MCF 10A (cell line): ENCODE measurements around the gene ADARB2. TPM values are rescaled to one million over a fixed set of nuclear protein-coding genes. Genes with fewer than 3 reads are reported as not detected.
"Not testable (repeated sequence)": the region's sequence is repeated elsewhere in the genome, so short reads cannot be mapped to it uniquely, and the experiment has no call there.

Source experiments
- BruUV-seq: library from RNA; stranded (reverse); fragments of 400-500 nt; replicated peaks from 2 replicates; lab custom pipeline; 2021; lab: Mats Ljungman, UMichigan
- CTCF ChIA-PET: fragments of 300-600 bp; sonication (Branson Sonifier 250); formaldehyde crosslinking; extraction: SDS; loops from one replicate; lab custom pipeline; 2021; ENCODE audit warnings: antibody characterized with exemption, inconsistent platforms; lab: Yijun Ruan, JAX
- POLR2A ChIA-PET: fragments of 300-600, 350-650 bp; sonication (Branson Sonifier 250); formaldehyde crosslinking; extraction: SDS; loops from one replicate; lab custom pipeline; 2020; ENCODE audit warnings: antibody characterized with exemption, inconsistent platforms; lab: Yijun Ruan, JAX
- DNase-seq: peaks from one replicate; pipeline ENCODE4 v3.0.0-alpha.2; 2018; ENCODE audit not compliant: unreplicated experiment
- H3K27ac Mint-ChIP-seq: one replicate; pipeline ENCODE4 v1.8.0; 2022; ENCODE audit warnings: mild to moderate bottlenecking, low read depth, mixed read lengths; ENCODE audit not compliant: unreplicated experiment
- H3K27me3 Mint-ChIP-seq: one replicate; pipeline ENCODE4 v1.8.0; 2022; ENCODE audit warnings: mixed read lengths; ENCODE audit not compliant: insufficient read depth, unreplicated experiment
- H3K36me3 Mint-ChIP-seq: one replicate; pipeline ENCODE4 v1.8.0; 2022; ENCODE audit warnings: mild to moderate bottlenecking, moderate library complexity, mixed read lengths; ENCODE audit not compliant: insufficient read depth, unreplicated experiment
- H3K4me1 Mint-ChIP-seq: one replicate; pipeline ENCODE4 v1.8.0; 2022; ENCODE audit warnings: mixed read lengths; ENCODE audit not compliant: insufficient read depth, unreplicated experiment
- H3K4me3 Mint-ChIP-seq: one replicate; pipeline ENCODE4 v1.8.0; 2022; ENCODE audit warnings: mild to moderate bottlenecking, moderate library complexity, mixed read lengths; ENCODE audit not compliant: unreplicated experiment
- H3K9me3 Mint-ChIP-seq: one replicate; pipeline ENCODE4 v1.8.0; 2022; ENCODE audit warnings: mixed read lengths; ENCODE audit not compliant: unreplicated experiment
- intact Hi-C: fragments of 100-400 bp; cut with micrococcal nuclease; formaldehyde crosslinking; loops from 2 replicates; pipeline ENCODE4 v1.14.1; 2022
- total RNA-seq: library from RNA; stranded (reverse); gene quantifications from 2 replicates; pipeline ENCODE4 v1.2.3, GENCODE V29; 2022
- TF ChIP-seq, protein P1 (sequence below): fragments of 200-600 bp; IDR thresholded peaks from one replicate; pipeline ENCODE4 v1.8.0; 2022; ENCODE audit warnings: antibody characterized with exemption, mild to moderate bottlenecking; ENCODE audit not compliant: unreplicated experiment

ADARB2 gene
- total RNA-seq, 1 experiment from 2014 or later: 0.96 TPM

DNA sequence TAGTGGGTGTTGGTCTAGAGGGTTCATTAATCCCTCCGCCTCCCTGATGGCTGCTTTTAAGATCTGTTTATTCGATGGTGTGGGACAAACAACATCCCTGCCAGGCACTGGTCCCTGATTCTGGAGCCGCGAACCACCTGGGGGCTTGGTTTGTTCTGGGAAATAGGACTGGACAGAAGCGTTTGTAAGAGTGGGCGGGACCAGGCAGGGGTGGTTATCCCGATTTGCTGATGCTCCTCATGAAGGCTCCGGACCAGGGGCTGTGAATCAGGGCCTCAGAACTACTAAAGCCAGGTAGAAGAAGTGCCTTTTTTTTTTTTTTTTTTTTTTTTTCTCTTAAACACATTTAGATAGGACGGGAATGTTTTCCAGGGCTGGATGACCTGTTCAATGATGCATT, 407.7 kb downstream of the ADARB2 start:
- Mint-ChIP-seq H3K27ac (no peak overlapping the region), H3K4me3 (no peak overlapping the region), H3K36me3 (no peaks in the 10 kb centered on the region), H3K27me3 (peaks cover 18% of the 10 kb centered on the region), H3K9me3 (no peaks in the 10 kb centered on the region), H3K4me1 (peaks cover 4% of the 10 kb centered on the region)
- intact Hi-C loops: no loop called here
- ChIA-PET CTCF (no interaction called here), POLR2A (no interaction called here)
- TF ChIP-seq, protein P1, sequence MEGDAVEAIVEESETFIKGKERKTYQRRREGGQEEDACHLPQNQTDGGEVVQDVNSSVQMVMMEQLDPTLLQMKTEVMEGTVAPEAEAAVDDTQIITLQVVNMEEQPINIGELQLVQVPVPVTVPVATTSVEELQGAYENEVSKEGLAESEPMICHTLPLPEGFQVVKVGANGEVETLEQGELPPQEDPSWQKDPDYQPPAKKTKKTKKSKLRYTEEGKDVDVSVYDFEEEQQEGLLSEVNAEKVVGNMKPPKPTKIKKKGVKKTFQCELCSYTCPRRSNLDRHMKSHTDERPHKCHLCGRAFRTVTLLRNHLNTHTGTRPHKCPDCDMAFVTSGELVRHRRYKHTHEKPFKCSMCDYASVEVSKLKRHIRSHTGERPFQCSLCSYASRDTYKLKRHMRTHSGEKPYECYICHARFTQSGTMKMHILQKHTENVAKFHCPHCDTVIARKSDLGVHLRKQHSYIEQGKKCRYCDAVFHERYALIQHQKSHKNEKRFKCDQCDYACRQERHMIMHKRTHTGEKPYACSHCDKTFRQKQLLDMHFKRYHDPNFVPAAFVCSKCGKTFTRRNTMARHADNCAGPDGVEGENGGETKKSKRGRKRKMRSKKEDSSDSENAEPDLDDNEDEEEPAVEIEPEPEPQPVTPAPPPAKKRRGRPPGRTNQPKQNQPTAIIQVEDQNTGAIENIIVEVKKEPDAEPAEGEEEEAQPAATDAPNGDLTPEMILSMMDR: no peak
- no TSS peak for BruUV-seq
- no peak for DNase-seq

DNA sequence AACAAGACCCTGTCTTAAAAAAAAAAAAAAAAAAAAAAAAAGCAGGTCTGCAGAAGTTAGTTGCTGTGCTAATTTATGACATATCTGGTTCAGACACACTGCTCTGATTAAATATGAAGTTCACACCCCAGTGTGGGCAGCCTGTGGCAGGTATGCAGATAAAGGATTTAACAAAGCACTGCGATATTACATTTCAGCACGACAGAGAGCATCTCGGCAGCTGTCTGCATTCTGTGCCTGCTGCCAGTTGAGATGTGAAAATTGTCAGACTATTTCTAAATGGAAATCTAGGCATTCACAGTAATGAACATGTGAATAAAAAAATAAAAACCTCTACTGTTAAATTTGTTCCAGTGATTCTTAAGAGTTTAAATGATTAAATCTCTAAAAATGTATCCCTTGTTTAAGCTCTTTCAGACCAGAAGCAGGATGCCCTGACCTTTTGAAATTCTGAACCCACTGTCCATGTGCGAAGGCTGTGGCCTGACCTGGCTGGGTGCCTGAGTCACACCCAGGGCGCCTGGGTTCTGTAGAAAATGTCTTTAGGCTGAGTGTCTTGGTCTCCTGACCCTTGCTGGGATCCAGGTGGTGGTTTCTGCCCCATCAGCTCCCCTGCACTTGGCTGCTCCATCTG, 408.2 kb downstream of the ADARB2 start:
- Mint-ChIP-seq H3K36me3 (no peaks in the 10 kb centered on the region), H3K27ac (no peak overlapping the region), H3K4me3 (no peak overlapping the region), H3K4me1 (peaks cover 4% of the 10 kb centered on the region), H3K27me3 (peaks cover 18% of the 10 kb centered on the region), H3K9me3 (no peaks in the 10 kb centered on the region)
- no TSS peak for BruUV-seq
- CTCF ChIA-PET: no interaction called here
- intact Hi-C loops: no loop called here
- POLR2A ChIA-PET: no interaction called here
- no peak for DNase-seq
- TF ChIP-seq, protein P1: no peak

DNA sequence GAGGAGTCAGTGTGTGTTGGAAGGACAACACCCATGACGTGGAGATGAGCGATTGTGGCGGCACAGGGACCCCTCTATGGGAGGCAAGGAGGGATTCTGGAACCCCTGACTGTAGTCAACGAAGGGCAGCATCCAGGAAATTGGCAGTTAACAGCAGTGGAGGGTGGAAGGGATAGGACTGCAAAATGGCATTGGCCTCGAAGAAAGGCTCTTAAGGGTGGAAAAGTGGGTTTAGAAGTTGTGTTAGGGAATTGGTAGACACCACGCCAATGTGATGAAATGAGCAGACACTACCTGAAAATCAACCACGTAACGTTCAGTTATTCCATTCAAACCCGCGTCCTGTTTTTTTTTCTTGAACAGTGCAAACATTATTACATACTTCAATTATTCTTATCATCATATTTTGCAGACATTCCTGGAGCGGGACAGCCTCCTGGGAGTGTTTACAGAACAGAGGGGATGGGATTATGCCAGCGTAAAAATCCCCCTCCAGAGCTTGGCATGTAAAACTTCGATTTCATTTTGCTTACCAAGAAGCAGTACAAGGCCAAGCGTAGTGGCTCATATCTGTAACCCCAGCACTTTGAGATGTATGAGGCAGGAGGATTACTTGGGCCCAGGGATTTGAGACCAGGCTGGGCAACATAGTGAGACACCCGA, 409.0 kb downstream of the ADARB2 start:
- Mint-ChIP-seq H3K4me3 (no peak overlapping the region), H3K36me3 (no peaks in the 10 kb centered on the region), H3K4me1 (peaks cover 4% of the 10 kb centered on the region), H3K9me3 (no peaks in the 10 kb centered on the region), H3K27me3 (peaks cover 18% of the 10 kb centered on the region), H3K27ac (no peak overlapping the region)
- no peak for DNase-seq
- BruUV-seq: no TSS peak
- TF ChIP-seq, protein P1: no peak
- intact Hi-C loops: no loop called here
- ChIA-PET CTCF (interaction anchor here (0.8 kb wide), 1 partner anchor 468 kb away, joined by 5 read pairs; no protein-coding TSS in a partner anchor), POLR2A (no interaction called here)

DNA sequence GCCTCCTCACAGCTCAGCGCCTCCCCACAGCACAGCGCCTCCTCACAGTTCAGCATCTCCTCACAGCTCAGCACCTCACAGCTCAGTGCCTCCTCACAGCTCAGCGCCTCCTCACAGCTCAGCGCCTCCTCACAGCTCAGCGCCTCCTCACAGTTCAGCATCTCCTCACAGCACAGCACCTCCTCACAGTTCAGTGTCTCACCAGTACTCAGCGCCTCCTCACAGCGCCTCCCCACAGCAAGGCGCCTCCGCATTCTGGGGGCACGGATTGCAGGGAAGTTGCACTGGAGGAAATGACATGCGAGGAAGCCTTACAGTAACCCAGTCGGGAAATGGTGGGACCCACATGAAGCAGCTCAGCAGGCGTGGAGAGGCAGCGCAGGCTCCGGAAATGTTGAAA, 409.6 kb downstream of the ADARB2 start:
- Mint-ChIP-seq H3K27ac (no peak overlapping the region), H3K27me3 (peaks cover 20% of the 10 kb centered on the region), H3K4me3 (no peak overlapping the region), H3K36me3 (no peaks in the 10 kb centered on the region), H3K9me3 (no peaks in the 10 kb centered on the region), H3K4me1 (peaks cover 4% of the 10 kb centered on the region)
- intact Hi-C loops: no loop called here
- ChIA-PET CTCF (interaction anchor here (0.8 kb wide), 1 partner anchor 469 kb away, joined by 5 read pairs; no protein-coding TSS in a partner anchor), POLR2A (no interaction called here)
- no peak for DNase-seq
- TF ChIP-seq, protein P1: no peak
- BruUV-seq: no TSS peak

DNA sequence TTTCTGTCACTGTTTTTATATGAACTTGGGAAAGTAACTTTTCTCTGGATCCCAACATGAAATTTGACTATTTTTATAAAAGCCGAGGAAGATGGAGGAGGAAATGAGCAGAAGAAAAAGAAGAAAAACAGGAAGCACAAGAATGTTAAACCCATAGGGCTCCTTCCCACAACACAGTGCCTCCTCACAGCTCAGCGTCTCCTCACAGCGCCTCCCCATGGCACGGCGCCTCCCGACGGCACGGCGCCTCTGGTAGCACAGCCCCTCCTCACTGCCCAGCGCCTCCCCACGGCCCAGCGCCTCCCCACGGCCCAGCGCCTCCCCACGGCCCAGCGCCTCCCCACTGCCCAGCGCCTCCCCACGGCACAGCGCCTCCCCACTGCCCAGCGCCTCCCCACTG, 410.8 kb downstream of the ADARB2 start:
- H3K27ac Mint-ChIP-seq, H3K4me1 Mint-ChIP-seq: not testable (repeated sequence)

More for the DNA sequence above, 410.8 kb downstream of the ADARB2 start:
- H3K4me3 Mint-ChIP-seq, H3K36me3 Mint-ChIP-seq, DNase-seq, POLR2A ChIA-PET, H3K9me3 Mint-ChIP-seq, BruUV-seq, intact Hi-C loops: not testable (repeated sequence)
- CTCF ChIA-PET: interaction anchor here (0.6 kb wide), 1 partner anchor 9 kb away, joined by 3 read pairs; no protein-coding TSS in a partner anchor
- peaks cover 32% of the 10 kb centered on the region for H3K27me3 Mint-ChIP-seq
